Uterus (tissue), 2 donors: Measurements from ENCODE around the gene DOK6.

ENCODE experiments used
- CTCF ChIP-seq, 4 experiments: fragments of 200-600 bp in 2 of 4; fragments of 450-650 bp in 2 of 4; sonication (generic) in 2 of 4; IDR thresholded peaks; one replicate each; pipeline ENCODE4 v1.5.1; 2016 to 2019; ENCODE audit warnings: antibody characterized with exemption in 4 of 4, mild to moderate bottlenecking in 2 of 4, moderate library complexity in 1 of 4
- POLR2A ChIP-seq, 2 donors: fragments of 450-650 bp; IDR thresholded peaks; one replicate each; pipeline ENCODE4 v1.6.1; 2016; ENCODE audit warnings: antibody characterized with exemption in 2 of 2, mild to moderate bottlenecking in 1 of 2, moderate library complexity in 1 of 2

- TF ChIP-seq CTCF (IDR thresholded peaks at IDR 0.05) (no peak), POLR2A (IDR thresholded peaks at IDR 0.05) (no peak)
These were observed 127.7 kb downstream of the DOK6 start for GRCh38 chr18:69528435-69528834.
